ENCODE results near the gene RAD51B.

The RAD51B gene

DNA sequence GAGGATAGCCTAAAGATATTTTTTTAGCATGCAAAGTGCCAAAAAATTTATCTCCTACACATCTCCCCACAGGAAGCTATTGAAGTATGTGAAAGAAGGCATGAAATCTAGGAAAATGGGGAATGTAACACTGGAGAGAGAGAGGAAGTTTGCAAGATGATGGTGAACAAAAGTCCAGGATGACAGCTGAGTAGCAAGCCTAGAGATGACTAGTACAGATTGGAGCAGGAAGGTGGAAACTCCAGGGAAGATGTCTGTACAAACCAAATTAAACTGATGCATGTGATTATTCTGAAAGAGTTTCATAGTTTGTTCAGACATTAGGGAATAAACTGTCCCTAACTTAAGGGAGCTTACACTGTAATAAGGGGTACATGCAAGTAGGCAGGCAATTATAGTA lies 99.3 kb downstream of the RAD51B start:
- TF ChIP-seq, protein P1, sequence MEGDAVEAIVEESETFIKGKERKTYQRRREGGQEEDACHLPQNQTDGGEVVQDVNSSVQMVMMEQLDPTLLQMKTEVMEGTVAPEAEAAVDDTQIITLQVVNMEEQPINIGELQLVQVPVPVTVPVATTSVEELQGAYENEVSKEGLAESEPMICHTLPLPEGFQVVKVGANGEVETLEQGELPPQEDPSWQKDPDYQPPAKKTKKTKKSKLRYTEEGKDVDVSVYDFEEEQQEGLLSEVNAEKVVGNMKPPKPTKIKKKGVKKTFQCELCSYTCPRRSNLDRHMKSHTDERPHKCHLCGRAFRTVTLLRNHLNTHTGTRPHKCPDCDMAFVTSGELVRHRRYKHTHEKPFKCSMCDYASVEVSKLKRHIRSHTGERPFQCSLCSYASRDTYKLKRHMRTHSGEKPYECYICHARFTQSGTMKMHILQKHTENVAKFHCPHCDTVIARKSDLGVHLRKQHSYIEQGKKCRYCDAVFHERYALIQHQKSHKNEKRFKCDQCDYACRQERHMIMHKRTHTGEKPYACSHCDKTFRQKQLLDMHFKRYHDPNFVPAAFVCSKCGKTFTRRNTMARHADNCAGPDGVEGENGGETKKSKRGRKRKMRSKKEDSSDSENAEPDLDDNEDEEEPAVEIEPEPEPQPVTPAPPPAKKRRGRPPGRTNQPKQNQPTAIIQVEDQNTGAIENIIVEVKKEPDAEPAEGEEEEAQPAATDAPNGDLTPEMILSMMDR (IDR thresholded peaks at IDR 0.05; ENCODE audit: unreplicated experiment in 3 of 3): no peak
- Mint-ChIP-seq H3K36me3 (ENCODE audit: low read depth) (no peaks in the 10 kb centered on the region), H3K27me3 (ENCODE audit: low read depth) (no peaks in the 10 kb centered on the region), H3K27ac (no peak overlapping the region), H3K9me3 (no peaks in the 10 kb centered on the region), H3K4me3 (no peak overlapping the region), H3K4me1 (peaks cover 13% of the 10 kb centered on the region)

DNA sequence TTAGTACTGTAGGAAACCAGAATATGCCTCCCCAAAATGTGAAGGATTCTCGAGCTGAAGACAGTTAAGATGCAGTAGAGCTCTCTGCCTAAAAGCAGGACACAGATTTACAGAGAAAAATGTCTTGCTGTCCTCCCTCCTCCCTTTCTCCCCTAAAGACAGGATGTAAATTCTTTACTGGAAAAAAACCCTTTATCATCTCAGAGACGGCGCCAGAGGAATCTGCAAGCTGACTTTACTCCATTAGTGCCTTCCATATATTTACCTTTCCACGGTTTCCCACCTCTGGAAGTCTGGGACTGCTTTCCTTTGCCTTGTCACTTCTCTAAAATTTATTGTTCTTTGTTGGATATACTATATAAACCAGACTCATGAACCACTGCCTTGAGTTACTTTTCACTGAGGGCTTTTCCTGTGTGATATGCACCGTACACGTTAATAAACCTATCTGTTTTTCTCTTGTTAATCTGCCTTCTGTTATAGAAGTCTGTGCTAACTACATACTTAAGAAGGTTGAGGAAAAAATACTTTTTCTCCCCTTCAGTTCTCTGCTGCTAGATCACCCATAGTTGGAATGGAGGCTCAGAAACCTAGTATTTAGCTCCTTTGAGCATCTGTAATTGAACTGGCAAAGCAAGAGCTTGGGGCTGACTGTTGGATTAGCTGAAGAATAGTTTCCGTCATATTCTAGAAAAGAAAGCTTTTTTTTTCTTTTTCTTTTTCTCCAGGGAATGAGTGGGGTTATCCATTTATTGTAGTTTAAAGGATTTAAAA lies 99.9 kb downstream of the RAD51B start:
- peaks cover 5% of the 10 kb centered on the region for H3K9me3 Mint-ChIP-seq
- H3K4me3 Mint-ChIP-seq: no peak overlapping the region
- H3K27ac Mint-ChIP-seq: no peak overlapping the region
- H3K27me3 Mint-ChIP-seq (ENCODE audit: low read depth): no peaks in the 10 kb centered on the region
- peaks cover 13% of the 10 kb centered on the region for H3K4me1 Mint-ChIP-seq
- TF ChIP-seq, protein P1 (IDR thresholded peaks at IDR 0.05; ENCODE audit: unreplicated experiment in 3 of 3): no peak
- H3K36me3 Mint-ChIP-seq (ENCODE audit: low read depth): peaks cover 3% of the 10 kb centered on the region

DNA sequence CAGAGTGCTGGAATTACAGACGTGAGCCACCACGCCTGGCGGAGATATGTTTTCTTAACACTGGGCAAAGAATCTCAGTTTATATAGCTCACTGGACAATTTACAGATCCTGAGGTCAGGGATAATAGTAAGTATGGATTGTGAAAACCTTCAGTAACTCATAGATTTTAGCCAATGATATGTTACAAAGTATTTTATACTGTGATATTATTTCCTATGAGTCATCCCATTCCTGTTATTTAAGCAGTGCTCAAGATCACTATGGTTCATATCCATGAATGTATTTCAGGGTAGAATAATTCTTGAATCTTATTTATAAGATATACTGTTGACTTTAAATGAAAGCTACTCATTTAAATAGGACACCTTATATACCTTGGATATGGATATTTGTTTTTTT lies 107.2 kb downstream of the RAD51B start:
- Mint-ChIP-seq H3K27me3 (ENCODE audit: low read depth) (no peaks in the 10 kb centered on the region), H3K36me3 (ENCODE audit: low read depth) (peaks cover 25% of the 10 kb centered on the region)
- TF ChIP-seq, protein P1 (IDR thresholded peaks at IDR 0.05; ENCODE audit: unreplicated experiment in 3 of 3): no peak

DNA sequence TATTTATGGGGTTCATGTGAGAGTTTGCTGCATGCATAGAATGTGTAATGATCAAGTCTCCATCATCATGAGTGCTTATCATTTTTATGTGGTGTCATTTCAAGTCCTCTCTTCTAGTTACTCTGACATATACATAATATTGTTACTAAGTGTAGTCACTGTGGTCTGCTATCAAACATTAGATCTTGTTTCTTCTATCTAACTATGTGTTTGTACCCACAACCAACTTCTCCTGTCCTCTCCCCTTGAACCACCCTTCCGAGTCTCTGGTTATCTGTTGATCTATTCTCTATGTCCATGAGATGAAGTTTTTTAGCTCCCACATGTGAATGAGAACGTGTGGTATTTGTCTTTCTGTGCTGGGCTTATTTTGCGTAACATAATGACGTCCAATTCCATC lies 107.7 kb downstream of the RAD51B start:
- Mint-ChIP-seq H3K27me3 (ENCODE audit: low read depth) (no peaks in the 10 kb centered on the region), H3K4me1 (peaks cover under 1% of the 10 kb centered on the region), H3K27ac (no peak overlapping the region), H3K36me3 (ENCODE audit: low read depth) (peaks cover 29% of the 10 kb centered on the region), H3K9me3 (peaks cover 38% of the 10 kb centered on the region), H3K4me3 (no peak overlapping the region)
- TF ChIP-seq, protein P1 (IDR thresholded peaks at IDR 0.05; ENCODE audit: unreplicated experiment in 3 of 3): no peak

More for the DNA sequence above, 107.2 kb downstream of the RAD51B start:
- Mint-ChIP-seq H3K27ac (no peak overlapping the region), H3K4me3 (no peak overlapping the region), H3K9me3 (peaks cover 34% of the 10 kb centered on the region), H3K4me1 (peaks cover 4% of the 10 kb centered on the region)

DNA sequence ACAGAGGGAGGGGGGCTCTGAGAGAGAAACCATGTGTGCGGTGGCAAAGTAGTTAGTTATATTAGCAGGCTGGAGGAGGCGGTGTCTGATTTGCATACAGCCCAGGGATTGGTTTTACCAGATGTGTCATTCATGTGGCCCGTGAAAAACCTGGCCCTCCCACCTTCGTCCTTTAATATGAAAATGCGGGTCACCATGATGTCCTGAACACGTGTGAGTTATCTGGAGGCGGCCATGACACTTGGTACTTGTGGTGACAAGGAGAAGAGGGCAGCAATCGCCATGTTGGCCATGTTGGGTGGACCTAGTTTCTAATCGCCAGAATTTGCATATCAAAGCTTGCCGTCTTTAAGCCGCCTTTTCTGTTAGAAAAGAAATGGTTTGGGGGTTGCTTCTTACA lies 108.8 kb downstream of the RAD51B start:
- H3K27me3 Mint-ChIP-seq (ENCODE audit: low read depth): no peaks in the 10 kb centered on the region
- H3K4me1 Mint-ChIP-seq: peaks cover 3% of the 10 kb centered on the region
- no peak overlapping the region for H3K4me3 Mint-ChIP-seq
- no peak overlapping the region for H3K27ac Mint-ChIP-seq
- H3K36me3 Mint-ChIP-seq (ENCODE audit: low read depth): peaks cover 29% of the 10 kb centered on the region
- peaks cover 39% of the 10 kb centered on the region for H3K9me3 Mint-ChIP-seq
- TF ChIP-seq, protein P1 (IDR thresholded peaks at IDR 0.05; ENCODE audit: unreplicated experiment in 3 of 3): no peak

DNA sequence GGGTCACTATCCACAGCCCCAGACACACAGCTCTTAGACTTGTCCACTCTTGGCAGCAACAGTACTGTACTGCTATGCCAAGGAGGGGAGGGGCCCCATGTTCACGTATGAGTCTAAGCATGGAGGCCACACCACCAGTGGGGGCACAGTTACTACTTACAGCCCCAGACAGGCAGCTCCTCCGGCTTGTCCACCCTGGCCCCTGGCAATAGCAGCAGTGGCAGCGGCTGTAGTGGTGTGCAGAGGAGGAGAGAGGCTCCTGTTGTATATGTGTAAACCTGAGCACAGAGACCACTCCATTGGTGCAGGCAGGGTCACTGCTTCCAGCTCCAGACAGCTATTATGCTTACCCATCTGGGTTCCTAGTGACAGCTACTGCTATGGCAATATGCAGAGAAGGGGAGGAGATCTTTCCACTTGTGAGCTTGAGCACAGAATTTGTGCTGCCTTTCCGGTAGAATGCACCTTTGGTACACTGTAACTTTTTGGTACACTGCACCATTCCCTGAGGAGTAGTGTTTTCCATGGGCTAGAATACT lies 113.2 kb downstream of the RAD51B start:
- no peaks in the 10 kb centered on the region for H3K27me3 Mint-ChIP-seq (ENCODE audit: low read depth)
- H3K27ac Mint-ChIP-seq: peak overlapping the region; percentile 31 to 86 (median 48)
- peaks cover 16% of the 10 kb centered on the region for H3K36me3 Mint-ChIP-seq (ENCODE audit: low read depth)
- H3K4me3 Mint-ChIP-seq: no peak overlapping the region
- TF ChIP-seq, protein P1 (IDR thresholded peaks at IDR 0.05; ENCODE audit: unreplicated experiment in 3 of 3): no peak
- H3K4me1 Mint-ChIP-seq: peaks cover 20% of the 10 kb centered on the region
- peaks cover 25% of the 10 kb centered on the region for H3K9me3 Mint-ChIP-seq

Measured in nephron (organoid).